ENCODE data around the gene CACNG5.

CACNG5 gene

DNA sequence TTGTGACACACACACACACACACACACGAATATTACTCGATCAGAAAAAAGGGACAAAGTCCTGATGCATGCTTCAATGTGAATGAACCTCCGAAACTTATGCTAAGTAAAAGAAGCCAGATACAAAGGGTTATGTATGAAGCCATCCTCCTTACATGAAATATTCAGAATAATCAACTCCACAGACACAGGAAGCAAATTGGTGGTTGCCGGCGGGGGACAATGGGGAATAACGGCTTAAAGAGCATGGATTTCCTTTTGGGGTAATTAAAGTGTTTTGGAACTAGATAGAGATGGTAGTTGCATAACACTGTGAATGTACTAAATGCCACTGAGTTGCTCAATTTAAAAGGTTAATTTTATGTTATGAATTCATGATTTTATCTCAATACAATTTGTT, 8.1 kb upstream of the CACNG5 start:
- no peak for DNase-seq

DNA sequence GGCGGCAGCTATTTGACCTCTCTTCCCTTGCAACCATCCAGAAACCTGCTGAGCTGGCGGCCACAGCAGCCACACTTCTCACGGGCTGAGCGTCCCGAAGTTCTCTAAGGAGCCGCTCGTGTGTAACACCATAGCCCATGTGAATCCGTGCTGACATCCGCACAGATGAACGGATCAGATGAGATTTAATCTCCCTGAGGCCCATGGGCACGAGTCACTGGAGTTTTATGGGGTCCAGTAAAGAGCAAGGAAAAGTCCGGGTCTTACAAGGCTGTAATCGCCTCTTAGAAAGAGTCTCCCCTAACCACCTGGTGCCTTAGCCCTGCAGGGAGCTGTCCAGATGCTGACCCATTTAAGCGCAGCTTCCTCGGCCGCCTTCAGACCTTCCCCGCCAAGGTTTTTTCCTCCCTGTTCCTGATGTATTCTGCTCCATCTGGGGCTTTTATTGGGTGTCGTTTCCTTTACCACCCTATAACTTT, 5.5 kb upstream of the CACNG5 start:
- peak; percentile 8 for DNase-seq

DNA sequence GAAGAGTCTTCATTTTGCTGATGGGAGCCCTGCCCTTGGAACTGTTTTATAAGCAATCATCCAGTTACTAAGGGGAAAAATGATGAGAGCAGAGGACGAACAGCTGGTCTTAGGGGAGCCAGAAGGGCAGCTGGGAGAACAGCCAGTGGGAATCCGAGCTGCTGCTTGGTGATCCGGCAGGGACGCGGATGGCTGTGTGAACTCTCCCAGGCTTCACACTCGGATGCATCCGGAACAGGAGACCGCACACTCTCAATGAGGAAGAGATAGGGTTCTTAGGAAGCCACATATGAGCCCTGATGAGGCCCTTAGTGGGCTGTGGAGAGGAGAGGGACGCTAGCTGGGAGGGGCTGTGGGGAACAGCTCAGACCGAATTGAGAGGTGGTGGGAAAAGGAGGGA, 5.0 kb upstream of the CACNG5 start:
- DNase-seq: no peak

DNA sequence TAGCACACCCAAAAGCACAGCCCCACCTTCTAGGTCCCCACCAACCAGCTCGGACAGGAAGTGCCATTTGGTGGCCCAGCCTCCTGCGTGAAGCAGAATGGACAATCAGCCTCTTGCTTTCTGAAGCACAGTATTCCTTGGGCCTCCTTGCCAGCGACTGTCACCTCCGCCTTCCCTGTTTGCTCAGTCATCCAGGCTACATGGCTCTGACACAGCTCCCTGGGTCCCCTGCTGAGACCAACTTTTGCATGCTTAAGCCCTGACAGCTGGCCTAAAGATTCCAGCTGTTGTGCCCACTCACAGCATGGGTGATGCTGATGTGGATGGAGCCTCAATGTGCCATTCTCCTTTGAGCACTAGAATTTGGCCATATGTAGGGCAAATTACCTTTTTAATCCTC, 4.5 kb upstream of the CACNG5 start:
- DNase-seq: no peak

DNA sequence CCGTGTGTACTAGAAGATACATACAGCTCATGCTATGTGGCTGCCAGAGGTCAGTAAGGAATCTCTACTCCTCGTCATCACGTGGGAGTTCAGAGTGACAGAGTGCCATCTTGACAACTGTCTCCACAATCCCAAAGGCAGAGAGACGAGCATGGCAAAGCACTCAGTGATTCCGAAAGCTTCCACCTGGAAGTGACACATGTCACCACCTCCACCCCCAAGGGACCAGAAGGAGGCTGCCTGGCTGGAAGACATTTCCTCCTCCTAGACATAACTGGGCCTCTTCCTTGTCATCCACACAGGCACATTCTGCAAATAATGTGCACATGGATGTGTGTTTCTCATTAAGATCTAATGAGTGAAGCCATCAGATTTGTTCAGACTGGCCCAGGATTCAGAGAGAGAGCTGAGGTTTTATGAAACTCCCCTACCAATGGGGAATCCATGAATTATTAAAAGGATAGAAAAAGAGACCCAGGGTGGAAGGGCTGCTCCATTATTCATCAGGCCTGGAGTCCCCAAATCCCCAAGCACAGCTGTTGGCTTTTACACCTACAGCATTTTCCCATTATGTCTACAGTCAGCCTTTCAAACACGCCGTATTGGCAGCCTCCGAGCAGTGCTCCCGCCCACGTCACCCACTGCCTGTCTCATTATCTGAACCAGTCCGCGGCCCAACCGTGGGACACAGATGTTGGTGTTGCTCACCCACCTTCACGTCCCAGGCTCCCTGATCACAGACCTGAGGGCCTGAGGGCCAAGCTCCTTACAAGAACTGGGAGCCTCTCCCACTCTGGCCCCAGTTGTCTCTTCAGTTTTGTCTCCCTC, 3.3 kb upstream of the CACNG5 start:
- no peak for DNase-seq

DNA sequence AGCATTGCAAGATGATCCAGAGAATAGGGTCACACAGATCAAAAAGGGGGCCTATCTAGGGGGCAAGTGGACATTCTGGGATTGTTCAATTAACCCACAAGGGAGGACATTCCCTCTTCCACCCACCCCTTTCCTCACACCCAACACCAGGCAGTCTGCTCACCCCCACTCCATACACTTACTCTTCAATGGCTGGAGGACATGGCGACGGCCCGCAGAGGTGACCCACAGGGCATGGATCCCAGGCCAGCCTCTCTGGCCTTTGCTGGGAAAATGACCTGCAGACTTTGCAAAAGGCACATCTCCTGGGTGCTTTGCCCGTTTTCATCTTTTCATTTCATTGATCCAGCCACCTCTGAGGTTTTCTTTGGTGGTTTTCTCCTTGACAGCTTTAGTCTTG, 1.7 kb upstream of the CACNG5 start:
- DNase-seq: no peak

DNA sequence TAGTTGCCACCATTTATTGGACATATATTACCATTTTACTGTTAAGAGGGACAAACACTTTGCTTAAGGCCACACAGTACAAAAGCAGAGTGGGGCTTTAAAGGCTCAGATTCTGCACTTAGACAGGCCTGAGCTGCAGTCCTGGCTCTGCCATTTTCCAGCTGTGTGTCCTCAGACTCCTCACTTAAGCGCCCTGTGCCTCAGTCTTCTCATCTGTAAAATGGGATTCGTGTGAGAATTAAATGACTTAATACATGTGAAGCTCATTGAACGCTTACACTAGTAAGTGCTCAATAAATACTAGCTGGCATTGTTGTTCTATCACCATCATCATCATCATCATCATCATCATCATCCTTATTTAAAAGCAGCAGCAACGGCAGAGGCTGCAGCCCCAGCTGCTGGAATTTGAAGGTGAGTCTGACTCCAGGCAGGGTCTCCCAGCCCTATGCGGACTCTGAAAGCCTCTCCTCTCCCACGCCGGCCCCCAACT, 445 bp upstream of the CACNG5 start:
- no peak for DNase-seq

DNA sequence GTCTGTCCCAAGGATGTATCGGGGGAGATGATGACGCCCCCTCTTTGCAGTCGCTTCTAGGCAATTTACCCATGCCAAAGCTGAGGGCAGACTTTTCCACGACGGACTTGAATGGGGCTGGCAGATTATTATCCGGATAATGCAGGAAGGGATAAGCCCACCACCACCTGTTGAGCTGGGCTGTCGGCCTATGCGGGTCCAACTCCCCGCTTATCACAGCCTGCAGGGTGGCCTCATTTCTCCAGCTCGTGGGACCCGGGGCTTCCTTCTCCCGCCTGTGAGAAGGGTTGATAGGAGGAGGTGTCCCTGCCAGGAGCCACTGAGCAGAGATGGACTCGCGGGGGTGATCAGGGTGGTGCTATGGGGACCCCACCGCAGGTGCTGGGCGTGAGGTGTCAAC, 559 bp downstream of the CACNG5 start:
- DNase-seq: no peak

DNA sequence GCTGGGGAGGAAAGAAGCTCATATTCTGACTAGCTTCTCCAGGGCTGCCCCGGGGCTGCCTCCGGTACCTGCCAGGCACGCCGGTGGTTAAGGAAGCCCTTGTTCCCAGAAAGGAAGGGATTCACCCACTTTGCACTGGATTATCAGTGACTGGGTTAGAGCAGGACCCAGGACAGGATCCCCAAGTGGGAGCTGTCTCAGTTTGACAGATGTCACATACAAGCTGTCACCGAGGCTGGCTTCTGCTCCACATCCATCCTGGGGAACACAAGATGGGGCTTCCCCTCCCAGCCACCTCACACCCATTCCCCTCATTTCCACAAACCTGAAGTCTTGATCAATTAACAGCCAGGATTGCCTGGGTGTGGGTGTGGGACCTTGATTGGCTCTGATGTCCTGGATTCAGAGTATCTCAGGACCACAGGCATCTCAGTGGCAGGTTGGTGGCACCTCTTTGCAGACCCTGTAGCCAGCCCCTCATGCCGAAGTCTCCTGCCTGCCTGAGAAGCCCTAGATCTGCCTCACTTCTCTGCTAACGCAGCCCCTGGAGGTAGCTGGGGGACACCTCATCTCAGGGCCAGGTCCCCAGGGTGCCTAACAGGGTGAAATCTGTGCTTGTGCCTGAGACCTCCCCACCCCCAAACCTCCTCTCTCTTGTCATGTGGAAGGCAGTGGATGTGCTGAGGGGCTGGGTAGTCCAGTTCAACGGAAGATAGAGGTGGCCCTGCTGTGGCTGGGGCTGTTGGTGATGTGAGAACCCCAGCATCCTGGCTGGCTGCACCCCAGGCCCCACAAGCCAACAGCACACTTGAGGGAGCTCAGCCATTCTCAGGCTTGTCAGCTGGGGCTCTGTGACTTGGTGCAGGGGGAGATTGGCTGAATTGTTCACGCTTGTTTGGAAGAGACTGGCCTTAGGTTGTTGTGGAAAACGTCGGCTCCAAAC, 1.4 kb downstream of the CACNG5 start:
- no peak for DNase-seq

DNA sequence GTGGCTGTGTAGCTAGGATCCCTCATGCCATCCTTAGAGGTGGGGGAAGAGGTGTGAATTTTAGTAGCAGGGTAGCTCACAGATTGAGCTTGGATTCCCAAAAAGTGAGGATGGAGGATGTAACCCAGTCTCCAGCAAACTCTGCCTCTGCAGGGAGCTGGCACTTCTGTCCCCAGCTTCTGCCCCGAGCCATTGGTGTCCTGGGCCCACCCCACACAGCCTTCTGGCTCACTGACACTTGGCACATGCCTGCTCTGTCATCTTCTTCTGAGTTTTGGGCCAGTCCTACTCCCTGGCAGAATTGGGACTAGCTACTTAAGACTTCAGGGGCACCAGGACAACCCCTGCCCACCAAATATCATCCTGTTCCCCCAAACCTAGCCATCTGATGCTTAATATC, 2.3 kb downstream of the CACNG5 start:
- no peak for DNase-seq

DNA sequence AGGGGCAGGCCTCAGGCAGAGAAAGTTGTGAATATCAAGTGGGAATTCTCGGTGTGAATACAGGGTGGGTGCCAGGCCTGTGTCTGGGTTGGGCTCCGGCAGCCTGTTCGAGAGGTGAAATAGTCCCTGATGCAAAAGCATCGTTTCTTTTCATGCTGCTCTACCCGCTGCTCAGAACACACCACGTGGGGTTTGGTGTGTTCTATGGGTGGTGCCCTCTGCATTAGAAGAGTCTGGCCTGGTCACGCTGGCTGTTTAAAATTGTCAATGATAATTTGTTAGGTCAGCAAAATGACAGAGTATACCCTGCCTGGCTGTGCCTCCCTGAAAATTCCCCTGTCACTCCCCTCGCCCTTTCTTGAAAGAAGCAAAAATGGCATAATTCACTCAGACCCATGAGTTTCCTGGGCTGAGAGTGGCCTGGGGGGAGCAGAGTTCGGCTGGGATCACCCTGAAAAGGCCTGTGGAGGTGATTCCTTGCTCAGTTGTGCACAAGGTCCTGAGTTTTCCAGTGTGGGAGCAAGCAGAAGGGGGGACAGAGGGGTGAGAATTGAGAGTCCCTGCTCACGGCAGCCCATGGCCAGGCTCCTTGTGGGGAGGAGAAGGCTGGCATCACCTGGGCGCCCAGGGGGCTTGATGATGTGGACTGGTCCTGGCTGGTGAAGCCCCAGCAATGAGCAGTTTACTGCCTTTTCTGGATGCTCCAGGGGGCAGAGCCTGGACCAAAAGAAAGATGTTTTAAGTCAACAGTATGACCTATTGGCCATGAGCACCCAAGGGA, 3.2 kb downstream of the CACNG5 start:
- DNase-seq: no peak

DNA sequence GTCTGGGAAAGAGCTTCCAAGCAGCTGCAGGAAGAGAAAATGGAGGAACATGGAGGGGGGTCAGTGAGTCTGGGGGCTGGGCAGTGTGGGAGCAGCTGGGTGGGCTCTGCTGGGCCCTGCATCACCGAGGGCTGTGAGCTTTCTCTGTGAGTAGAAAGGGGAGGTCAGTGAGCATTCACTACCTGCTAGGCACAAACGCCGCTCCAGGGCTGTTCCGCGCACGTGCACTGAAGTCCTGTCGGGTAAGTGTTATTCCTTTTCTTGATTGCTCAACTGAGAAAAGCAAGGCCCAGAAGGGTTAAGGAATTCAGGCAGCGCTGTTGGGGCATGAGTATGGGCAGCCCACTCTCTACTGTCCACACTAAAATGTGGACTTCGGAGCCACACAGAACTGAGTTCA, 4.7 kb downstream of the CACNG5 start:
- DNase-seq: no peak

DNA sequence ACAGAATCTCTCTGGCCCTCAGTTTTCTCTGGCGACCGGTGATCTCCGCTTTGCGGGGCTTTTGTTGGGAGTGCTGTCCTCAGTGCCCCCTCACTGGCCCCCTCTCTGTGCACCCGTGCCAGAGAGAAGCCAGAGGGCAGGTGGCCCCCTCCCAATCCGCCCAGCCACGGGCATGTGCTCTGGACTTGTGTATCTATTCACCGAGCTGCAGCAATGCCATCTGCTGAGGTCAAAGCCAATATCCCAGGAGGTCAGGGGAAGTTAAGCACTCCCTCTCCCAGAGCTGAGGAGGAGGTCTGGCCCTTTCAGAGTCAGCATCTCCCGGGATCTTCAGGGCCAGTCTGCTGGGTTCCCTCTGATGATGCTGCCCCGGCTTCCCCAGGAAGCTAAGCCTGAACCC, 5.1 kb downstream of the CACNG5 start:
- no peak for DNase-seq

DNA sequence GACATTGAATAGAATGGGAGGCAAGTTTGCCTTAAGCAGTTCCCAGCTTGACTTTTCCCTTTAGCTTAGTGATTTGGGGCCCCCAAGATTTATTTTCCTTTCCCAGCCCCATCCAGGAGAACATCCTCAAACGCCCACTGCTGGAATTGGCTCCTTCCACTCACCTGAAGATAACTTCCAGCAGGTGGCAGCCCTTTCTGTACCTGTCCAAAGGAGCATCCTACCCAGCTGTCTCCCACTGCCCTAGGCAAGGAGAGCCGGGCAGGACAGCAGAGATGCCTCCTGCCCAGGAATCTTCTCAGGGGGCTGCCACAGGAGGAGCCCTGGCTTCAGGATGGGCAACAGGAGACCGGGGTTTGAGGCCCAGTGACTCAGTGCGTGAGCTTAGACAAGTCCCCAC, 6.4 kb downstream of the CACNG5 start:
- no peak for DNase-seq

DNA sequence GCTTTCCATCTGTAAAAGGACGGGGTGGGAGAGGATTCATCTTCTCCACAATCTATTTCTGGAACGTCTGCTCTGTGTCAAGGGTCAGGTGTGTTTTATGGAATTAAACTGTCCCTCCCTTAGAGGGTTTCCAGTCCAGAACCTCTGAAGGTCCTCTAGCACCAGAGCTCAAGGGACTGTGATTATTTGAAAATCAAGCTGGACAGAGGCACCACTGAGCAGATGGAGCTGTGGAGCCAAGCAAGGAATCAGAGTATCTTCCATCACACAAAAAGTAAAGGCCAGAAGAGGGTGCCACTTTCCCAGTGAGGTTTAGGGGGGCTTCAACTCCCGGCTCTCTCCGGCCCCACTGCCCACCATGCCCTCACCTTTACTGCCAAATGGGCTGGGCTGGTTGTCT, 6.8 kb downstream of the CACNG5 start:
- DNase-seq: no peak

DNA sequence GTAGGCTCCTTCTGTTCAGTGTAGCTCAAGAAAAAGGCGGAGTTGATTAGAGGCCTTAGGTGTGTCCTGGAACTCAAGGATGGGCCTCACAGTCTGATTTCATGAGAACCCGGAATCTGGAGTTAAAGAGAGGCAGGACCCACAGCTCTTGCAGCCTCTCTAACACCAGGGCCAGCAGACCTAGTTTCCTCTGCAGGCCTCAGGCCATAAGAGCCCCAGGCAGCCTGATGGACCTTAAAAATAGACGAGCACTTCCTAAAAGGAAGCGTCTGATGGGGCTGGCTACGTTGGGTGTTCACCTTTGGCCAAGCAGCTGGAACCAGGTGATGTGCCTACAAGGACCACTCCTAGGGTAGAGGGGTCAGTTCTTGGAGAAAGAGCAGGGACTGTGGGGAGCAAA, 7.6 kb downstream of the CACNG5 start:
- DNase-seq: no peak

DNA sequence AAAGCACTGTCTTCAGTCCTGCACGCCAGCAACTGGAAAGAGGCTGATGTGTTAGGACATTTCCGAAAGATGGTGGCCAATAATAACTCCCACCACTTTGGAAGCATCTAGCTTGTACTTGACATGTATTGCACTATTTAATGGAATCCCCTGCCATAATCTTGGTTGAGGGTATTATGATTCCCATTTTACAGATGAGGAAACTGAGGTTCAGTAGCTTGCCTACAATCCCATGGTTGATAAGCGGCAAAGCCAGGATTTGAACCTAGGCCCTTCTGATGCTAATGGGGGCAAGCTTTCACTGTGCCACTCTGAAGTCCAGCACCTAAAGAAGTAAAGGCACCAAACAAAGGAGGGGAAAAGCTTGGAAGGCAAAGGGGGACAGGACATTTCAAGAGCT, 8.0 kb downstream of the CACNG5 start:
- DNase-seq: no peak

DNA sequence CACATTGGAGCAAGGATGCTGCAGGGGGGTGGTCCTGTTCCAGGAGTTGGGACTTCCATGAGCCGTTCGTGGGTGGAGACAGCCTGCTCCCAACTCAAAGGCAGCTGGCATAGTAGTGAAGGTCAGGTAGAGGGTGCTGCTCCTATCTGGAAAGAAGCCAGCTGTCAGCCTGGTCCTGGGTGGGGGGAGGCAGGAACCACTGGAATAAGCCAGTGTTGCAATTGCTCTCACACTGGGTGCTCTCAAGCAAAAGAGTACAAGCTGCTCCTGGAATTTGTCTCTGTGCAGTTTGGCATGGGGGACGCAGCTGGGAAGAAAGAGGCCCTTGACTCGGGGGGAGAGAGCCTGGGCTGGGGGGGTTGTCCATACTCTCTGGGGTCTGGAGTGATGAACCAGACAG, 8.7 kb downstream of the CACNG5 start:
- DNase-seq: no peak

DNA sequence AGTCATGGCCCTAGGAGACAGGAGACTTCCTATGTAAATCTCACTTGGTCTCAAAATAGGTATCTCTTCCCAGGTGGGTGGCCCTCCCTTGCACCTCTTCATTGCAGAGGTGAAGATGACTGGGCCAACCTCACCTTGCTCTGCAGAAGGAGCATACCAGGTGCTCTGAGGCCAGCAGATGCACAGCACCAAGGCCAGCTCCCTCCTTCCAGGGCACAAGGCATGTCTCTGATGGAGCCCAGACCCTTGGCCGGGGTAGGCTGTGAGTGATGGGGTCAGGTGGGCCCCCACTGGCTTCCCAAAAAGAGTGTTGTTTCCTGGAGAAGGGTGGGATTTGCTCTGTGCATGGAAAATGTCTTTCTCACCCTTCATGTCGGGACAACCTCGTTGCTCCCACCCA, 12.8 kb downstream of the CACNG5 start:
- DNase-seq: no peak

DNA sequence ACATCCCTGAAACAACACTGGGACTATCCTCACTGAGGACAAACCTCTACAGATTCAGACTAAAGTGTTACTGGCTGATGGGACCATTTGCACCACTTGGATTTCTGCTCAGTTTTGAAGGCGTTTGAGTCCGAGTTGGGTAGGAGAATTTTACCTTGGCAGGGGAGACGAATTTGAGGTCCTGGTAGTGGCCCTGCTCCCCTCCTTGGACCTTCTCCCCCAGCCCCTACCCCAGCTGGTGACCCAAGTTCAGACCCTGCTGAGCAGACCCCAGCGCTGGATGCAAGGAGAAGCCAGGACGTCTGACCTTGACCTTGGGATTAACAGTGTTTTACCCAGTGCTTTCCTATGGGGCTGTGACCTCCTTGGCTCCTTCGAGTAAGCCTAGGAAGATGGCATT, 13.6 kb downstream of the CACNG5 start:
- no peak for DNase-seq

DNA sequence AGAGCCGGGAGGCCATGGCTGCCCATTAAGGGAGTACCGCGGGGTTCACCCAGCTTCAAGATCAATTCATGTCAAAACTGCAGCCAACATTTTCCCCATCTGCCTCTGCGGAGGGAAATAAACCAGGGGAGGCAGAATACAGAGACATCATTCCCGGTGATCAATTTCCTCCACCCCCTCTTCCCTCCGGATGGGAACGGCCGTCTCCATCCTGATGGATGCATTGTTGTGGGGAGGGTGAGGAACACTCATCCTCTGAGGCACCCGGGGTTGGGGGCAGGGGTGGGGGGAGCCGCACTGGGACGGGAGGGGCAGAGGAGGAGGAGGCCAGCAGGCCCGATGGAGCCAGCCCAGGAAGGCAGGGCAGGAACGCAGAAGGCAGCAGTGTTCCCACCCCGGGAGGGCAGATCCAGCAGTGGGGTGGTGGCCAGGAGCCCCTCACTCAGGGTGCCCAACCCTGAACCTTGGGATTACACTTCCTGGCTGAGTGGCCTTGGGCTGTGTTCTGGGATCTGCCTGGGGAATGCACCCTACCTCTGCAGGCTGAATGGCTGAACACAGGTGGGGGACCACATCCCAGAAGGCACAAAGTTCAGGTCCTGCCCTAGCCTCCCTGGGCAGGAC, 14.2 kb downstream of the CACNG5 start:
- DNase-seq: no peak

DNA sequence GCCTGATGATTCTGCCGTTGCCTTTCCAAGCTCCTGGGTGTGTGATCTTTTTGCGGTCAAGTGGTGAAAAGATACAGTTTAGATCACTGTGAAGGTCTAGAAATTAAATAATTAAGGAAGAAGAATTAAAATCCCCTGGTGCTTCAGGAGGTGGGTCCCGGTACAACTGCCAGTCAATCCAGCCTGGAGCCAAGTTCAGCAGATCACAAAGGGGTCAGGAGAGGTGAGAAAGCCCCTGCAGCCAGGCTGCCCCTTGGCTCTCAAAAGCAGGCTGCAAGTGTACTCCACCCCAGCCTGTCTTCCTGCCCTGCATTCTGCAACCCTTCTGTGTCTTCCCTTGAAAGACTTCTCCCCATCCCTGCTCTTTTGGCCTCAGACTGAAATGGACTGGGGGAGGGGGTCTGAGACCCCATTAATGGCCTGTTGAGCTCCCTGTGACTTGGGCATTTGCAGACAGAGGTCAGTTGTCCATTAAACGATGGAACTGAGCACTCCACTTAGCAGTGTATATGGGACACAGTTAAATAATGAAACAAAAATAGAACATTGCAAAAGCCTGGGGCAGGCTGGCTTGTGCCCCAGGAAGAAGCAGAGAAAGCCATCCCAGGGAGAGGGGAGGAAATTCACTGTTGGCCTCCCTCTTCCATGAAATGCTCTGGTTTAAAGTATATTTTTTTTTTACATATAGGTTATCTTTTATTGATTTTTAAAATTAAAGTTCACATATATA, 15.1 kb downstream of the CACNG5 start:
- no peak for DNase-seq

All from CD4-positive, alpha-beta T cell treated with Interleukin-6 for 4 hours (primary cell).